Measurements from ENCODE around the gene PNPLA7. TPM values are rescaled to one million over a fixed set of nuclear protein-coding genes. Genes with fewer than 3 reads are reported as not detected.

The PNPLA7 gene
- total and polyA plus RNA-seq, 2 of the 13 experiments (the other 11 are each of a cell fraction or from before 2014, with no cell fraction given) = 0.42 to 1.5 TPM

- TF ChIP-seq TFDP2 (CRISPR knock-in tag; IDR thresholded peaks at IDR 0.05) (peak; percentile 91), ADNP (CRISPR knock-in tag; IDR thresholded peaks at IDR 0.05) (no peak), ZNF746 (CRISPR knock-in tag; IDR thresholded peaks at IDR 0.05) (peak; percentile 25; the same call in 1 of the 2 replicates), SP4 (CRISPR knock-in tag; IDR thresholded peaks at IDR 0.05) (peak; percentile 90), E2F5 (CRISPR knock-in tag; conservative IDR thresholded peaks at IDR 0.05) (peak; percentile 88), CEBPG (CRISPR knock-in tag; IDR thresholded peaks at IDR 0.05) (no peak), KLF13 (CRISPR knock-in tag; IDR thresholded peaks at IDR 0.05) (no peak), ZNF878 (CRISPR knock-in tag; IDR thresholded peaks at IDR 0.05) (no peak), ZNF577 (CRISPR knock-in tag; IDR thresholded peaks at IDR 0.05; ENCODE audit: borderline replicate concordance, low read depth) (no peak), SP2 (CRISPR knock-in tag; IDR thresholded peaks at IDR 0.05) (peak; percentile 52), RBFOX2 (IDR thresholded peaks at IDR 0.05; ENCODE audit: low read depth, low read length) (peak; percentile 41; the same call in 1 of the 2 replicates), REXO4 (CRISPR knock-in tag; IDR thresholded peaks at IDR 0.05; ENCODE audit: borderline replicate concordance) (no peak), FOXP4 (CRISPR knock-in tag; IDR thresholded peaks at IDR 0.05) (no peak), HHEX (CRISPR knock-in tag; IDR thresholded peaks at IDR 0.05) (no peak), KMT2A (CRISPR knock-in tag; IDR thresholded peaks at IDR 0.05) (peak; percentile 61; the same call in 1 of the 2 replicates), ISX (CRISPR knock-in tag; conservative IDR thresholded peaks at IDR 0.05) (no peak), NFE2L2 (IDR thresholded peaks at IDR 0.05; ENCODE audit: low read length) (no peak), GMEB1 (CRISPR knock-in tag; IDR thresholded peaks at IDR 0.05; ENCODE audit: borderline replicate concordance) (peak; percentile 67; the same call in 1 of the 2 replicates), ONECUT2 (CRISPR knock-in tag; IDR thresholded peaks at IDR 0.05) (no peak), ZNF687 (CRISPR knock-in tag; IDR thresholded peaks at IDR 0.05) (peak; percentile 76)
Observed at GRCh38 chr9:137590469-137591383, 40.5 kb upstream of the PNPLA7 start, which contains the start of gene ZMYND19 (continued).

All from HepG2 (cell line).